ENCODE data around the gene AKR1B15. TPM values are rescaled to one million over a fixed set of nuclear protein-coding genes. Genes with fewer than 3 reads are reported as not detected.
A peak's percentile ranks its signal among the peaks of the same experiment; 100 is the strongest.

The AKR1B15 gene
- polyA plus RNA-seq, 2 of the 4 experiments (the other 2 are of a cell fraction) = 17.9 to 24.7 TPM

- peak overlapping the region; percentile 45 for H3K4me2 ChIP-seq
- FAIRE-seq (no peak), DNase-seq (ENCODE audit: low read depth in 1 of 2, low spot score in 1 of 2) (no peak), ATAC-seq (no peak)
- peaks cover 33% of the 10 kb centered on the region for H3K4me1 ChIP-seq
- 0 out of 2 replicates have a peak, but pooled peaks have one; percentile 28 for TF ChIP-seq HOXA7 (CRISPR knock-in tag; IDR thresholded peaks at IDR 0.05)
- no peak for TF ChIP-seq JUNB (IDR thresholded peaks at IDR 0.05)
- TF ChIP-seq NFE2L2 (conservative IDR thresholded peaks at IDR 0.05; ENCODE audit: low read length) = no peak
- peak; percentile 68 to 80; a peak in 3 of 4 replicates for TF ChIP-seq CEBPB (IDR thresholded peaks at IDR 0.05)
- no peak for TF ChIP-seq POLR2AphosphoS2 (conservative IDR thresholded peaks at IDR 0.05; ENCODE audit: low read length)
- POLR2A ChIA-PET = no interaction called here
- WGBS (ENCODE audit: missing lambda C conversion rate) = 29% methylated on average over 1 of the region's 1 CpG
- peaks cover 65% of the 10 kb centered on the region for H3K9me3 ChIP-seq
- no peak overlapping the region for H3K4me3 ChIP-seq
- H3K27ac ChIP-seq = peak overlapping the region; percentile 87 to 90
- CTCF ChIA-PET = interaction anchor here (1.3 to 1.8 kb wide), 3 partner anchors 25 to 162 kb away, joined by 3 to 8 read pairs (median 3); partner anchors contain the start of gene AKR1B1
Observed at GRCh38 chr7:134594877-134595276, 46.0 kb downstream of the AKR1B15 start.

- peaks cover 41% of the 10 kb centered on the region for H3K4me1 ChIP-seq
- ChIA-PET CTCF (interaction anchor here (1.4 to 5.6 kb wide), 6 partner anchors 11 to 166 kb away, joined by 5 to 28 read pairs (median 9); no protein-coding TSS in a partner anchor), POLR2A (no interaction called here)
- H3K4me2 ChIP-seq = no peak overlapping the region
- FAIRE-seq (no peak), DNase-seq (ENCODE audit: low read depth in 1 of 2, low spot score in 1 of 2) (no peak), ATAC-seq (no peak)
- WGBS (ENCODE audit: missing lambda C conversion rate) = 86% methylated on average over 6 of the region's 6 CpGs
- H3K4me3 ChIP-seq = no peak overlapping the region
- TF ChIP-seq HOXA7 (CRISPR knock-in tag; IDR thresholded peaks at IDR 0.05) = no peak
- TF ChIP-seq CEBPB (IDR thresholded peaks at IDR 0.05) = no peak
- no peak for TF ChIP-seq MAZ (IDR thresholded peaks at IDR 0.05; ENCODE audit: borderline replicate concordance, low read depth, low read length)
- TF ChIP-seq CBX2 (IDR thresholded peaks at IDR 0.05; ENCODE audit: borderline replicate concordance, low read depth) = no peak
- TF ChIP-seq TFCP2L1 (CRISPR knock-in tag; IDR thresholded peaks at IDR 0.05) = no peak
- no peak for TF ChIP-seq HDAC2 (IDR thresholded peaks at IDR 0.05)
- TF ChIP-seq EHF (CRISPR knock-in tag; IDR thresholded peaks at IDR 0.05) = no peak
- TF ChIP-seq POLR2AphosphoS2 (conservative IDR thresholded peaks at IDR 0.05; ENCODE audit: low read length) = no peak
- no peak for TF ChIP-seq E2F6 (IDR thresholded peaks at IDR 0.05; ENCODE audit: borderline replicate concordance, low read depth)
- TF ChIP-seq HOXB13 (CRISPR knock-in tag; IDR thresholded peaks at IDR 0.05; ENCODE audit: low read depth) = no peak
- TF ChIP-seq MYC (IDR thresholded peaks at IDR 0.05; ENCODE audit: borderline replicate concordance, low read length) = no peak
- no peak for TF ChIP-seq USF2 (IDR thresholded peaks at IDR 0.05)
- TF ChIP-seq EP300 (IDR thresholded peaks at IDR 0.05) = no peak
- TF ChIP-seq MAFK (IDR thresholded peaks at IDR 0.05; ENCODE audit: partially characterized antibody) = no peak
- TF ChIP-seq BCL3 (IDR thresholded peaks at IDR 0.05) = no peak
- no peak for TF ChIP-seq BHLHE40 (IDR thresholded peaks at IDR 0.05; ENCODE audit: low read depth, low read length)
- TF ChIP-seq HMGXB4 (CRISPR knock-in tag; IDR thresholded peaks at IDR 0.05; ENCODE audit: borderline replicate concordance) = no peak
- TF ChIP-seq HOXB5 (CRISPR knock-in tag; IDR thresholded peaks at IDR 0.05) = no peak
- no peak for TF ChIP-seq CHD2 (IDR thresholded peaks at IDR 0.05; ENCODE audit: low read length, partially characterized antibody)
- peaks cover 41% of the 10 kb centered on the region for H3K9me3 ChIP-seq
- H3K27ac ChIP-seq = peak overlapping the region in 1 of 2 experiments; percentile 54; a peak in 2 of 6 replicates
Observed at GRCh38 chr7:134599371-134599770, 50.5 kb downstream of the AKR1B15 start.
